NCI-H146 treated with DMSO at 0.1 percent for 48 hours (cell line): Measurements from ENCODE around the gene CCKAR.

ENCODE experiments used
- DNase-seq: peaks from one replicate; lab custom pipeline; 2025; ENCODE audit not compliant: unreplicated experiment; lab: John Stamatoyannopoulos, UW

The CCKAR gene

GRCh38 chr4:26491449-26492170, 1.3 kb upstream of the CCKAR start:
- no peak for DNase-seq

DNA sequence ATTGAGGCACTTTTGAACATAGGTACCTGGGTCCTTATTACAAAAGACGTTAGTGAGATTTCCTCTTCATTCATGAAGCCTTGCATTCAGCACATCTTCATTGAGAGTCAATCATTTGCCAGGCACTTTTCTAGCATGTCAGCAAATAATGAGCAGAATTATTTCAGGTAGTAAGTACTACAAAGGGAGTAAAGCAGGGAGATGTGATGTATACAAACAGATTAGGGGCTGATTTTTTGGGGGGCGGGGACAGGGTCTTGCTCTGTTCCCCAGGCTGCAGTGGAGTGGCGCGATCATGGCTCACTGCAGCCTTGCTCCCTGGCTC, 638 bp upstream of the CCKAR start:
- DNase-seq, result no peak

GRCh38 chr4:26489101-26489985, 941 bp downstream of the CCKAR start:
- DNase-seq, result no peak

DNA sequence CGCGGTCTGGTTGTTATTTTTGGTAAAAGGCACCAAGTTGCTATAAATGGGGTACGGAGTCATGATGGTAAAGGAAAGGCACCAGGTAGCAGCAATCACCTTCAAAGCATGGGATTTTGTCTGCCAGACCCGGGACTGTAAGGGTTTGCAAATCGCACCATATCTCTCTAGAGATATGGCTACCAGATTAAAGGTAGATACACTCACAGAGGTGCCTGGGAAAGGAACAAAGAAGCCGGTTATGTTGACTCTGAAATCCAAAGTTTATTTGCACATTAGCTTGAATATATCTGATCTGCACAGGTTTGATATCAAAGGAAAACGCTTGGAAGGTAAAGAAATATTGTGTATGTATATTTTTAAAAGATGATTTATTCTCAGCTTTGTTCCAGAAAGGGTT, 4.6 kb downstream of the CCKAR start:
- DNase-seq, result no peak

DNA sequence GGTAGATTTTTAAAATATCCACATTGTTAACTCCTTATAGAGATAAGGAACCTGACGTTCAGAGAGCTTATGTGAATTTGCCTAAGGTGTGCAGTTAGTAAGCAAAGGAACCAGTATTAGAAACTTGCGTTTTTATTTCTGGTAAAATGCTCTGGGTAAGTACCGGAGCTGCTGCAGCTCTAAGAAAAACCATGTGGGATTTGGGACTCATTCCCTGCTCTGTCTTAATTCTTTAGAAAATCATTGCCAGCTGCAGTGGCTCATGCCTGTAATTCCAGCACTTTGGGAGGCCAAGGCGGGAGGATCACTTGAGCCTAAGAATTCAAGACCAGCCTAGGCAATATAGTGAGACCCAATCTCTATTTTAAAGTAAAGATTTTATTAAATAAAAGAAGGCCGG, 5.8 kb downstream of the CCKAR start:
- no peak for DNase-seq

- DNase-seq, result no peak
Observed at GRCh38 chr4:26484032-26484515, 6.2 kb downstream of the CCKAR start.

- no peak for DNase-seq
Observed at GRCh38 chr4:26482508-26483462, 7.5 kb downstream of the CCKAR start.

DNA sequence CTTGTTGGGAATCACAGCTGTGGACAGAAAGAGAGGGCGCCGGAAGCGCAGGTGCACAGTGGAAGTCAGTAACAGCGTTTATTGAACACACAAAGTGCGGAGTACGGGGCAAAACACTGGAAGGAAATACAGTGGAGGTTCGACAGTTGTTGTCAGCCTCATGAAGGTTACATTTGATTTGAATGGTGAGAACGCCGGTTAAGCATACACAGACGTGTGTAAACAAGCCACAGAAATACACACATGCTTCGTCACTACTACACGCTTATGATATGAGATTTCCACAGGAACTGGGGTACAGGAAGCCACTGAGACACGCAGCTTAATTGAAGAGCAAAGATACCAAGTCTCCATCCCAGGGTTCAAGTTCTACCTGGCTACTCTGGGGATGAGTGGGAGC, 12.0 kb downstream of the CCKAR start:
- no peak for DNase-seq

- no peak for DNase-seq
Observed at GRCh38 chr4:26476545-26476944, 13.7 kb downstream of the CCKAR start.

DNA sequence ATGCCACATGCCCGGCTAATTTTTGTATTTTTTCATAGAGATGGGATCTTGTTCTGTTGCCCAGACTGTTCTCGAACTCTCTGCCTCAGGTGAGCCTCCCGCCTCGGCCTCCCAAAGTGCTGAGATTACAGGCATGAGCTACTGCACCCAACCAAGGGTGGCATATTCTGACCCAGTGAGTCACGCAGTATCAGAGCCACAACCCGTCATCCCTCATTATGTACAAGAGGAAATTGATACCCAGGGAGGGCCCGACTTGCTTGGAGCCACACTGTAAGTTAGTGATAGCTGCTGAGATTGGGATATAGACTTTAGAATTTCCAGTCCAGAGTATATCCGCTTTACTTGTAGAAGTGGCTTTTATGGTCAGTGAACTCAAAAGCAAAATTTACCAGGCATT, 14.6 kb downstream of the CCKAR start:
- no peak for DNase-seq

GRCh38 chr4:26474551-26474950, 15.7 kb downstream of the CCKAR start:
- DNase-seq, result no peak

GRCh38 chr4:26473893-26474292, 16.4 kb downstream of the CCKAR start:
- no peak for DNase-seq

DNA sequence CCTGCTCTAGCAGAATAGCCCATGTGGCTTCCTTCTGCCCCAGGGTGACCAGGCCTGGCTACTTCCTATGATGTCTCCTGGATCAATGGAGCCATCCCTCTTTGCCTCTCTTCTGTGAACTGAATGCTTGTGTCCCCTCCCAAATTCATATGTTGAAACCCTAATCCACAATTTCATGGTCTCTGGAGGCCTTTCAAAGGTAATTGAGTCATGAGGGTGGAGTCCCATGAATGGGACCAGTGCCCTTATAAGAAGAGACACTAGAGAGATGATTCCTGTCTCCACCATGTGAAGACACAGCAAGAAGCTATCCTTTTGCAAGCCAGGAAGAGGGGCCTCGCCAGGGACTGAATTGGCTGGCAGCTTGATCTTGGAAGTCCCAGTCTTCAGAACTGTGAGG, 18.4 kb downstream of the CCKAR start:
- no peak for DNase-seq

DNA sequence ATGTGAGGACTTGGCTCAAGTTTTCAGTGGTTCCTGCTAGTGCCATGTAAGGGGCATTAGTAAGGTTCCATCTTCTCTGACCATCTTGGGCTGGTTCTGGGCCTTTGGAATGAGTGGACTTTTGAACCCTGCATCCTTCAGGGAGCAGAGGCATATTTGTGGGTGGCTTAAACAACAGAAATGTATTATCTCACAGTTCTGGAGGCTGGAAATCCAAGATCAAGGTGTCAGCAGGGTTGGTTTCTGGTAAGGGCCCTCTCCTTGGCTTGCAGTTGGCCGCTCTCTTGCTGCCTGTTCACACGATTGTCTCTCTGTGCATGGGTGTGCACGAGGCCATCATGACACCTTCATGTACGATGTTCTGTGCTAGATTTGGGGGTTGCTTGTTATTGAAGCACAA, 21.3 kb downstream of the CCKAR start:
- DNase-seq, result no peak

DNA sequence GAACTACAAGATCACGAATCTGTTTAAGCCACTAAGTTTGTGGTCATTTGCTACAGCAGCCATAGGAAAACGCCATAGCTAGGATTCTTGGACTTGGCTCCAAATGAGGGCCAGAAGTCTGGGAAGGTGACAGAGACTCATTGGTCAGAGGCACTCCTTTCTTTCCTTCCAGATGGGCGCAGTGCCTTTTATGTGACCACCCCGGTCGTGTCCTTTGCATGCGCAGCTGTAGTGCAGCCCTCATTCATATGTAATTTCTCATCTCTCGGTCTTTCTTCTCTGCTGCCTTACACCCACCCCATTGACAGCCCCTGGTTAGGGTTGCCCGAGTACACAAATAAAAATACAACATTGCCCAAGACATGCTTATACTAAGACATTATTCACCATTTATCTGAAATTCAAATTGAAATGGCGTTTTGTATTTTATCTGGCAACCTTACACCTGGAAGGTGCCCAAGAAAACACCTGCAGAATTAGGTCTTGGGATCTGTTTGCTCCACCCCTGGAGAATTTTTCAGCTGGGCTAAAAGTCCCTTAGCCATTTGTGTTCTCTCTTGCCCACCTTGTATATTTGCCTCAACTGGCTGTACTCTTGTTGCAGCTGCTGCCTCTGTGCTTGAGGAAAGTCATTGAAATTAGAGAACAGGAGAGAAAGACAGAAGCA, 21.9 kb downstream of the CCKAR start:
- DNase-seq, result no peak

GRCh38 chr4:26467724-26468123, 22.6 kb downstream of the CCKAR start:
- no peak for DNase-seq

- no peak for DNase-seq
Observed at GRCh38 chr4:26466578-26467270, 23.6 kb downstream of the CCKAR start.

GRCh38 chr4:26464420-26465095, 25.7 kb downstream of the CCKAR start:
- DNase-seq, result no peak

DNA sequence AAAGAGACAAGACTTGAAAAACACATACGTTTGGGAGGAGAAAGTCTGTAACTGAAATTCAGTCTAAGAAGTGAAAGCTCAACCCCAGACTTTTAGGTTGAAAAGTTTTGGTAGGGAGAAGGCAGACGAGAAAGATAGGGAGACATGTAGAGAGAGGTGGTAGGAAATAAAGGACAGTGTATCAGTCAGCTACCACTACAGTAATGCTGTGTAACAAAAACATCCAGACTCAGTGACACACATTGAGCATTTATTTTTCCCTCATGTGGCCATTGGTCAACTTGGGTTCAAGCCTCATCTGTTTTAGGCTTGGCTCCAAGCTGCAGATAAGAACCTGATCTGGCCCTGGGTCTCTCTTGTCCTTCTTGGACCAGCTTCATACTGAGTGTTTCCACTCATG, 26.9 kb downstream of the CCKAR start:
- no peak for DNase-seq

DNA sequence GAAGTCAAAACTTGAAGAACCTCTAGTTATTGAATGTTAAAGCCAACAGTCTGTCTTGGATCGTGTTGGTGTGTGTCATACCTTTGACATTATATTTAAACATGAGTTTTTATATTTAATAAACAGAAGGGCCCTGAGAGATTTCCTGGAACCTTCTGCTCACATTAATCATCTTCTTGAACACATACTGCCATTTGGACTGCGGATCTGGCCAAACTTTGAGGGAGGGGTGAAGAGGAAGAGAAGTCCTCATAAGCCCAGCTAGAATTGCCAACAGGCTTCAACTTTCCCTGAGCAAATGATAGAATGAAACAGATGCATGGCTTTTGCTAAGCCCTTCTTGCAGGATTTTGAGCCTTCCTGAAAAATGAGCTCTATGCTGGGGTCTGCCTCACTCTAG, 27.4 kb downstream of the CCKAR start:
- no peak for DNase-seq
